Cardiac fibroblast (primary cell): ENCODE results near the gene SPAG8.

Experiments
- DNase-seq, 2 donors: peaks; one replicate each; pipeline versions ENCODE4 v3.0.0 to v3.0.0-alpha.2; 2010; ENCODE audit warnings: low read depth in 2 of 2
- H3K4me3 ChIP-seq, 2 donors: replicated peaks in 1 of 2; 1 replicate in 1 of 2; 2 replicates in 1 of 2; pipeline ENCODE4 v1.5.1; 2011; ENCODE audit warnings: low read depth in 2 of 2, low read length in 2 of 2, mild to moderate bottlenecking in 2 of 2, moderate library complexity in 1 of 2
- CTCF ChIP-seq: IDR thresholded peaks from one replicate; pipeline ENCODE4 v1.5.1; 2011; ENCODE audit warnings: low read depth, mild to moderate bottlenecking, low read length, inconsistent platforms

Gene SPAG8

GRCh38 chr9:35778496-35778895, 33.6 kb downstream of the SPAG8 start:
- no peak for TF ChIP-seq CTCF
- DNase-seq: no peak
- H3K4me3 ChIP-seq: no peak overlapping the region

- no peak for DNase-seq
- no peak for TF ChIP-seq CTCF
- H3K4me3 ChIP-seq: no peak overlapping the region
Measured at GRCh38 chr9:35776018-35776417, 36.0 kb downstream of the SPAG8 start.

DNA sequence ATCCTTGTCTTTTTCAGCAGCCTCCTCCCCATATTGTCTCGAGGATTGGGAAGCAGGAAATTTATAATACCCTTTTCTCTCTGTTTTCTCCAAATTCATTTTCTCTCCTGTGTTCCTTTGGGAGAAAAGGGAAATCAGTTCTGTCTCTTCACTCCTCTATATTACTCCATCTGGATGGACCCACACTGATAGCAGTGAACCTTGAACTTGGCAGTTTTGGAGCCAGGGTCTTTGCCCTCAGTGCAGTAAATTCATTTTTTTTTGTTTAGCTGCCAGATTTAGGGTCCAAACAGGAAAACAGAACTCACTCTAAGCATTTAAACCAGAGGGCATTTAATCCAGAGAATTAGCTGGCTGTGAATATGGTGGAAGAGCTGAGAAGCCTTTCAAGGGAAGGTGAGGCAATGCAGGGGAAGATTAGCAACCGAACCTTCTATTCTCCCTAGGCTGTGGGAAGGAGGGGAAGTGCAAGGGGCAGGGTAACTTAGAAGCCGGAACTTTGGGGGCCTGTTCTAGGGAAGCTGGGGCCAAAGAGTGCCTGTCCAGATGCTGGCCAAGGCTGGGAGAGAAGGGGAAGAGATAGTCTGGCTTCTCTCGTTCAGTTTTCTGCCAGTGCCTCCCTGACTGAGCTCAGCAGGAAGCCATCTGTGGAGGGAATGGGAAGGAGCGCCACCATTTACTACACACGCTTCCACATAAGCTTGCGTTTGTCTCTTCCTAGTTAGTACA, 37.0 kb downstream of the SPAG8 start:
- TF ChIP-seq CTCF: no peak

DNA sequence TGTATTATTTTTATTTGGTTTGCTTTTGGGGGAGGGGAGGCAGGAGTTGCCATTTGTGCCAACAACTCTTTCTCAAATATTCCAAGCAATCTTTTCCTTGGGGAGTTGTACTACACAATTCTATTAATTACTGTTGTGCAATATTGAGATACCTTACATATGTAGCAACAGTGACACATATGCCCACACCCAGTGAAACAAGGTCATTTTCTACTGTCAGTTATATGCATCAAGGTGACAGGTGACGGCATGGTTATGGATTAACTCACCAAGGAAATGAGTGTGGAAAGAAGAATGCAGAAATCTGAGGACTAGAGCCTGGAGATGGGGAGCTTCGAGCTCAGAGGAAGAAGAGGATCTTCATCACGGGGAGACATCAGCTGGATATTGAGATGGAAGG, 40.1 kb downstream of the SPAG8 start:
- peak; percentile 32 to 48 for DNase-seq
- no peak for TF ChIP-seq CTCF
- no peak overlapping the region for H3K4me3 ChIP-seq

More for the DNA sequence above, 37.0 kb downstream of the SPAG8 start:
- H3K4me3 ChIP-seq: no peak overlapping the region
- peak in 1 of 2 donors; percentile 46 for DNase-seq

DNA sequence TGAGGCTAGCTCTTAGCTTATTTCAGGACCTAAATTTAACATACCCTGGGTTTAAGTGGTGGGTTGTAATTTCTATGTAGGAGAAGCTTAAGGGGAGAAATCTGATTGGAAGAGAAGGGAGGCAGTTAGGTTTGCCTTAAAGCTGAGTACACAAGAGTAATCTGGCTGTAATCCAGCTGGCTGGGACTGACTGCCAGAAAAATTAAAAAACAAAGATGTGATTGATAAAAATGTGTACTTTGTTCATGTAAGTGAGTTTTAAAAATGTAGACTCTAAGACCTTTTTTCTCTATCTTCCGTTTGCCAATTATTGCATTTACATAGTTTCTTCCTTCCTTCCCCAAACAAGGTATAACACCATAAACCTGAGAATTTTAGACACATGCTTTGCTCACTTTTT, 40.5 kb downstream of the SPAG8 start:
- DNase-seq: peak; percentile 63 to 66
- no peak for TF ChIP-seq CTCF
- no peak overlapping the region for H3K4me3 ChIP-seq

GRCh38 chr9:35771075-35771433, 41.0 kb downstream of the SPAG8 start:
- TF ChIP-seq CTCF: no peak
- H3K4me3 ChIP-seq: no peak overlapping the region
- no peak for DNase-seq

DNA sequence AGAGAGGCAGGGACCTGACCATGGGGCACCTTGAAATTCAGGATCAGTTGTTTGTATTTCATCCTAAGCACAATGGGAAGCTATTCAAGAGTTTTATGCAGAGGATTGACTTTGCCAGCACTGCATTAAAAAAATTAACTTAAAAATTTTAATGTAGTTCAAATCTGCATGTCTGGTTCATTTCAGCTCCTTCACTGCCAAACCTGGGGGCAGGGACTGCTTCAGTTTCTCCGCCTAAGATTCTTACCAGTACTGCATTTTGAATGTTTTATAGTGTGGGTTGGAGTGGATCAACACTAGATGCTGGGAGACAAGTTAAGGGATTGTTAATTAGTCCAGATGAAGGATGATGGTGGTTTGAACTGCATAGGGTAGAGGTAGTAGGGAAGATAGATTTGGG, 42.3 kb downstream of the SPAG8 start:
- DNase-seq: no peak
- H3K4me3 ChIP-seq: no peak overlapping the region
- no peak for TF ChIP-seq CTCF
